Neural cell (in vitro differentiated cells): ENCODE measurements around the gene L3MBTL1. TPM values are rescaled to one million over a fixed set of nuclear protein-coding genes. Genes with fewer than 3 reads are reported as not detected.

Source experiments
- H2AFZ ChIP-seq: fragments of 200-600, 300-800 bp; sonication (generic), shearing (Covaris generic); 2 replicates; pipeline ENCODE4 v1.6.0; 2014; ENCODE audit warnings: low read depth, mild to moderate bottlenecking, antibody characterized with exemption, low read length, moderate library complexity
- H3F3A ChIP-seq: fragments of 200-600 bp; shearing (Covaris generic); 2 replicates; pipeline ENCODE4 v1.6.1; 2016; ENCODE audit warnings: mild to moderate bottlenecking, moderate library complexity, mixed read lengths, antibody characterized with exemption, low read length; ENCODE audit not compliant: insufficient read depth, poor library complexity, severe bottlenecking
- H3K27ac ChIP-seq: fragments of 200-600, 300-800 bp; sonication (generic), shearing (Covaris generic); 2 replicates; pipeline ENCODE4 v1.5.1; 2014; ENCODE audit warnings: mild to moderate bottlenecking, low read length, moderate library complexity
- H3K27me3 ChIP-seq: fragments of 300-800, 200-600 bp; sonication (generic), shearing (Covaris generic); 2 replicates; pipeline ENCODE4 v1.6.0; 2014; ENCODE audit warnings: mild to moderate bottlenecking, low read depth, low read length, moderate library complexity; ENCODE audit not compliant: insufficient read depth
- H3K36me3 ChIP-seq: fragments of 300-800, 200-600 bp; sonication (generic), shearing (Covaris generic); 2 replicates; pipeline ENCODE4 v1.5.1; 2014; ENCODE audit warnings: mild to moderate bottlenecking, antibody characterized with exemption, low read length, moderate library complexity; ENCODE audit not compliant: insufficient read depth
- H3K4me2 ChIP-seq: fragments of 300-800, 200-600 bp; sonication (generic), shearing (Covaris generic); 2 replicates; pipeline ENCODE4 v1.6.0; 2014; ENCODE audit warnings: mild to moderate bottlenecking, low read length
- H3K4me3 ChIP-seq: fragments of 300-800, 200-600 bp; sonication (generic), shearing (Covaris generic); 2 replicates; pipeline ENCODE4 v1.5.1; 2014; ENCODE audit warnings: mild to moderate bottlenecking, low read length, moderate library complexity
- H3K79me2 ChIP-seq: fragments of 200-600 bp; shearing (Covaris generic); replicated peaks from 2 replicates; pipeline ENCODE4 v1.6.0; 2014; ENCODE audit warnings: mild to moderate bottlenecking, low read length, moderate library complexity; ENCODE audit not compliant: insufficient read depth
- H3K9ac ChIP-seq: fragments of 300-800, 200-600 bp; sonication (generic), shearing (Covaris generic); 2 replicates; pipeline ENCODE4 v1.6.1; 2016; ENCODE audit warnings: mild to moderate bottlenecking, low read length, mixed read lengths
- H3K9me2 ChIP-seq: fragments of 200-600 bp; shearing (Covaris generic); 2 replicates; pipeline ENCODE4 v1.6.1; 2016; ENCODE audit warnings: mild to moderate bottlenecking, low read length, mixed read lengths; ENCODE audit not compliant: insufficient read depth
- H3K9me3 ChIP-seq: fragments of 200-600, 300-800 bp; sonication (generic), shearing (Covaris generic); 2 replicates; pipeline ENCODE4 v1.6.1; 2016; ENCODE audit warnings: mild to moderate bottlenecking, mixed run types, low read length, moderate library complexity, mixed read lengths
- H4K20me1 ChIP-seq: fragments of 200-600 bp; shearing (Covaris generic); 2 replicates; pipeline ENCODE4 v1.6.1; 2016; ENCODE audit warnings: mild to moderate bottlenecking, mixed run types; ENCODE audit not compliant: insufficient read depth
- CTCF ChIP-seq: fragments of 450-650 bp; IDR thresholded peaks from 2 replicates; pipeline ENCODE4 v1.5.1; 2014; ENCODE audit warnings: antibody characterized with exemption, mild to moderate bottlenecking, moderate library complexity; ENCODE audit not compliant: poor library complexity, severe bottlenecking
- EP300 ChIP-seq: fragments of 450-650 bp; conservative IDR thresholded peaks from 2 replicates; pipeline ENCODE4 v1.6.1; 2014; ENCODE audit warnings: antibody characterized with exemption, mild to moderate bottlenecking, moderate library complexity; ENCODE audit not compliant: poor library complexity, severe bottlenecking
- EZH2 ChIP-seq: fragments of 200-600, 300-800 bp; shearing (Covaris generic), sonication (generic); IDR thresholded peaks from 2 replicates; pipeline ENCODE4 v1.6.1; 2014; ENCODE audit warnings: antibody characterized with exemption, low read length, borderline replicate concordance, mild to moderate bottlenecking; ENCODE audit not compliant: insufficient read depth, poor library complexity, severe bottlenecking
- MXI1 ChIP-seq: fragments of 450-650 bp; conservative IDR thresholded peaks from 2 replicates; pipeline ENCODE4 v1.6.1; 2014; ENCODE audit warnings: antibody characterized with exemption, mild to moderate bottlenecking; ENCODE audit not compliant: poor library complexity, severe bottlenecking
- POLR2AphosphoS5 ChIP-seq: IDR thresholded peaks from 2 replicates; pipeline ENCODE4 v1.6.1; 2012
- RAD21 ChIP-seq: fragments of 450-650 bp; conservative IDR thresholded peaks from 2 replicates; pipeline ENCODE4 v1.6.1; 2014; ENCODE audit warnings: antibody characterized with exemption, mild to moderate bottlenecking, moderate library complexity
- REST ChIP-seq: IDR thresholded peaks from 2 replicates; pipeline ENCODE4 v1.6.1; 2012; ENCODE audit warnings: borderline replicate concordance
- SMC3 ChIP-seq: fragments of 450-650 bp; conservative IDR thresholded peaks from 2 replicates; pipeline ENCODE4 v1.6.1; 2014; ENCODE audit warnings: antibody characterized with exemption, mild to moderate bottlenecking, moderate library complexity; ENCODE audit not compliant: poor library complexity
- TAF1 ChIP-seq: IDR thresholded peaks from 2 replicates; pipeline ENCODE4 v1.6.1; 2012; ENCODE audit warnings: low read depth
- polyA plus RNA-seq: library from polyadenylated mRNA; depleted of rRNA; stranded (reverse); fragments of >200 nt; gene quantifications from 2 replicates; pipeline ENCODE4 v1.2.3, GENCODE V29; 2014

Gene L3MBTL1
- polyA plus RNA-seq, 1 donor from 2014 or later = 22.0 TPM

GRCh38 chr20:43554369-43554768 is 46.9 kb downstream of the L3MBTL1 start:
- no peaks in the 10 kb centered on the region for H3K9me2 ChIP-seq
- no peak for TF ChIP-seq SMC3
- no peak for TF ChIP-seq POLR2AphosphoS5
- no peak for TF ChIP-seq CTCF
- no peak for TF ChIP-seq EZH2
- no peak for TF ChIP-seq MXI1
- no peak for TF ChIP-seq TAF1
- TF ChIP-seq REST = no peak
- TF ChIP-seq EP300 = no peak
- no peak for TF ChIP-seq RAD21
- H3K9me3 ChIP-seq = no peaks in the 10 kb centered on the region
- H3F3A ChIP-seq = no peaks in the 10 kb centered on the region
- H3K27ac ChIP-seq = no peak overlapping the region
- no peaks in the 10 kb centered on the region for H3K79me2 ChIP-seq
- H2AFZ ChIP-seq = no peak overlapping the region
- no peaks in the 10 kb centered on the region for H3K36me3 ChIP-seq
- no peaks in the 10 kb centered on the region for H3K27me3 ChIP-seq
- H4K20me1 ChIP-seq = no peaks in the 10 kb centered on the region
- H3K9ac ChIP-seq = no peak overlapping the region
- H3K4me3 ChIP-seq = no peak overlapping the region
- no peak overlapping the region for H3K4me2 ChIP-seq

DNA sequence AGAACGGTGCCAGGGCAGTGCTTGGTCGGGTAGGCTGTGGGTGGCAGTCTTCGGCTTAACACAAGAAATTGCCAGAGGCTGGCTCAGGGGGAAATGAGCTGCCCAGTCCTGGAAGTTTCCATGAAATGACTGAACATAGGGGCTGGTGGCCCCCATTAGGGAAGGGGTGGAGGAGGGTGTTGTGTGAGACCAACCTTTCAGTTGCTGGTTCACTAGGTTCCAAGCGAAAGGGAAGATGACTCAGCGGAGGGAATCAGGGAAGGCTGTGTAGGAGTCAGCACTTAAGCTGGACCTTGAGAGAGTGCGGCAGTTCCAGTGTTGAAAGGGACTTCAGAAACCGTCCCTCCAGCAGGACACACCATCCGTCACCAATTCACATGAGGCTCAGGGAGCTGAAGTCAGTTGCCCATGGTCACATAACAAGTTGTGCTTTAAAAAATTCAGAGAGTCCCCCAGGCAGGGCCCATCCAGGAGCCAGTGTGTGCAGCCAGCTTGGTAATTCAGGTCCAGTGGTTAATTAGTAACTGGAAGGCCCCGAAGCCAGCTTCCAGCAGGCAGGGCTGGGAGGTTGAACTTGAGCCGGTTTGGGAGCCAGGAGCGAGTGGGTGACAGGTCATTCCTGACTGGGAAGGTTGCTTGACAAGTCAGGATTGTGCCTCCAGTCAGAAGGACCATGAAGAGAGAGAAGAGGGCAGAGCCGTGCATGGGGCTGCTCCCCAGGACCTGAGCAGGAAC is 51.1 kb downstream of the L3MBTL1 start, which contains the start of gene SGK2:
TSS of gene SGK2 (plus strand) at position 616 of the 735 bp plus-strand sequence. CDS start 7,469 bp downstream, outside the sequence.
- H3F3A ChIP-seq = no peaks in the 10 kb centered on the region
- H3K27ac ChIP-seq = no peak within 1 kb of the TSS
- no peak within 1 kb of the TSS for H3K9ac ChIP-seq
- TF ChIP-seq MXI1 = no peak
- TF ChIP-seq POLR2AphosphoS5 = no peak
- TF ChIP-seq SMC3 = no peak
- no peak for TF ChIP-seq EP300
- TF ChIP-seq RAD21 = no peak
- TF ChIP-seq CTCF = no peak
- TF ChIP-seq EZH2 = no peak
- no peak for TF ChIP-seq TAF1
- TF ChIP-seq REST = no peak
- no peaks in the 10 kb centered on the region for H3K27me3 ChIP-seq
- no peaks in the 10 kb centered on the region for H4K20me1 ChIP-seq
- H3K4me2 ChIP-seq = no peak within 1 kb of the TSS
- no peak within 1 kb of the TSS for H2AFZ ChIP-seq
- H3K79me2 ChIP-seq = no peaks in the 10 kb centered on the region
- no peaks in the 10 kb centered on the region for H3K9me2 ChIP-seq
- H3K36me3 ChIP-seq = no peaks in the 10 kb centered on the region
- no peaks in the 10 kb centered on the region for H3K9me3 ChIP-seq
- no peak within 1 kb of the TSS for H3K4me3 ChIP-seq
